NCI-H2196 treated with DMSO at 0.1 percent for 48 hours (cell line): Measurements from ENCODE around the gene PLEKHA7.

Experiments
- DNase-seq: peaks from one replicate; lab custom pipeline; 2025; ENCODE audit not compliant: unreplicated experiment; lab: John Stamatoyannopoulos, UW

The PLEKHA7 gene

GRCh38 chr11:16778876-16779275, 235.3 kb downstream of the PLEKHA7 start:
- no peak for DNase-seq

GRCh38 chr11:16778286-16778685, 235.9 kb downstream of the PLEKHA7 start:
- DNase-seq, result no peak

GRCh38 chr11:16777613-16777975, 236.6 kb downstream of the PLEKHA7 start:
- no peak for DNase-seq

- DNase-seq, result no peak
These were observed 237.3 kb downstream of the PLEKHA7 start for GRCh38 chr11:16776711-16777612.

GRCh38 chr11:16775614-16776283, 238.5 kb downstream of the PLEKHA7 start:
- no peak for DNase-seq

GRCh38 chr11:16774936-16775613, 239.1 kb downstream of the PLEKHA7 start:
- DNase-seq, result no peak

- no peak for DNase-seq
These were observed 240.0 kb downstream of the PLEKHA7 start for GRCh38 chr11:16773981-16774935.

GRCh38 chr11:16772141-16772512, 242.1 kb downstream of the PLEKHA7 start:
- DNase-seq, result no peak

GRCh38 chr11:16771350-16772140, 242.7 kb downstream of the PLEKHA7 start:
- DNase-seq, result no peak

- no peak for DNase-seq
These were observed 244.2 kb downstream of the PLEKHA7 start for GRCh38 chr11:16770016-16770415.

- DNase-seq, result no peak
These were observed 244.8 kb downstream of the PLEKHA7 start for GRCh38 chr11:16769386-16769785.

- DNase-seq, result no peak
These were observed 246.3 kb downstream of the PLEKHA7 start for GRCh38 chr11:16767957-16768356.

- no peak for DNase-seq
These were observed 247.1 kb downstream of the PLEKHA7 start for GRCh38 chr11:16767137-16767536.

- DNase-seq, result no peak
These were observed 249.3 kb downstream of the PLEKHA7 start for GRCh38 chr11:16764888-16765287.

- no peak for DNase-seq
These were observed 250.5 kb downstream of the PLEKHA7 start for GRCh38 chr11:16763746-16764145.

- no peak for DNase-seq
These were observed 254.2 kb downstream of the PLEKHA7 start for GRCh38 chr11:16759857-16760508.

- no peak for DNase-seq
These were observed 255.7 kb downstream of the PLEKHA7 start for GRCh38 chr11:16758382-16759024.

GRCh38 chr11:16750417-16750816, 263.8 kb downstream of the PLEKHA7 start:
- DNase-seq, result no peak

GRCh38 chr11:16749666-16750065, 264.5 kb downstream of the PLEKHA7 start:
- DNase-seq, result no peak
